GM19035 (cell line): ENCODE measurements around the gene CTSC.

Experiments
- ATAC-seq: cut with Tn5 transposase; IDR thresholded peaks from one replicate; pipeline ENCODE4 v1.9.1; 2021; ENCODE audit not compliant: unreplicated experiment

CTSC gene

DNA sequence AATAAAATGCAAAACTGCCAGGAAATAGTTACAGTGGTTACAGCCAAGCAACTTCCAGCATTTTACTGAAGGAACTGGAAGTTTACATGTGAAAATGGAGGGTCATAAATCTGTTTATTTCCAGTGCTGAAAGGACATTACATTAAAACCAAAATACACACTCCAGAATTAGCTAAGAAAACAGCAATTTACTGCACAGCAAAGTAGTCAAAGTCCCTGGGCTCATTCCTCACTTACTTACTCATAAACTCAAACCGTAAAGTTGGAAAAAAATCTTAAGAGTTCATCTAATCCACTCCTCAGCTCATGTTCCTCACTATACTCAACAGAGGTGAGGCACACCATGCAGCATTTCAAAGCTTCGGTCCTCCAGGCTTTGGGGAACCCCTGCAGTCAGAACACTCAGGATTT lies 17.4 kb downstream of the CTSC start:
- no peak for ATAC-seq

DNA sequence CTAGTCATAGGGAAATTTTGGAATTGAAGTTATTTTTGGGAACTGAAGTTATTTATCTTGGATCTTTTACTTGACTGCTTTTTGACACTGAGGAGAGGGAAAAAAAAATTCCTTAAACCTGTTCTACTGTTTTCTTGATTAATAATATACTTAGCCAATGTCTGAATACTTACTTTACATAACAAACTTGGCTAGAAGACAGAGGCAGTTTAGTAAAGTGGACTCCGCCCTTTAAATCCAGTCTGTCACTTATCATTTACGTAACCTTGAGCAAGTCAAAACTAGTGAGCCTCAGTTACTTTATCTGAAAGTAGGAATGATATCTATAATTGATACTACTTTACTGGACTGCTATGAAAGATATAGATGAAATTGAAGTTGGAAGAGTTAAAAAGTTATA lies 19.5 kb downstream of the CTSC start:
- no peak for ATAC-seq

DNA sequence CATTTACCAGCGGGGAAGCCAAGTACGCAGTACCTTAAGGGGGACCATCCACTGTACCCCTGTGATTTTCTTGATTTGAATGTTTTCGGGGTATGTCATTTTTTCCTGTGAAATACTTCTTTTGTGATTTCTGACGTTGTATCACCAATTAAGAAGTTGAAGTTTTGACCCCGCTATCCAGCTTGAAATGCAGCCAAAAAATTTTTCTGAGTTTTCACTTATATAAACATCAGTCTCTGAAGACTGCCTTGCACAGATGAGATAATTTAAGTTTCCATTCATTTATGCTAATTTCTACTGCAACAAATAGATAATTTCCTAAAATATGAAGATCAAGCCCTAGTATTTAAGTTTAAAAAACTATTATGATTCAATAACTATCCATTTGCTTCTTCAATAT lies 20.0 kb downstream of the CTSC start:
- ATAC-seq = no peak

DNA sequence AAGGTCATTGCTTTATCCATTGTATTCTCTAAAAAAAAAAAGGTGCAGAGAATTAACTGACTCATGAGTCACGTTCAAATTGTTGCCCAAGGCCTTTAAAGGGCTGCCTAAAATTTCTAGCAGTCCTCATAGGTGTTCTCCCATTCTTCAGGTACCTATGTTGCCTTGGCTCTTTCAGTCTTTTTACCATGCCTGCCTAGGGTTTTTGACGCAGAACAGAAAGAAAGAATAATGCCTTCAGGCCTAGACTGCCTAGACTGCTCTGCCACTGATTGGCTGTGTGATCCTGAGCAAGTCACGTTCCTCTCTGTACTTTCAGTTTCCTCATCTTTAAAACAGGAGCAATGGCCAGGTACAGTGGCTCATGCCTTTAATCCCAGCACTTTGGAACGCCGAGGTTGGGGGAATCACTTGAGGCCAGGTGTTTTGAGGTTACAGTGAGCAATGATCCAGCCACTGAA lies 21.5 kb downstream of the CTSC start:
- ATAC-seq = no peak

DNA sequence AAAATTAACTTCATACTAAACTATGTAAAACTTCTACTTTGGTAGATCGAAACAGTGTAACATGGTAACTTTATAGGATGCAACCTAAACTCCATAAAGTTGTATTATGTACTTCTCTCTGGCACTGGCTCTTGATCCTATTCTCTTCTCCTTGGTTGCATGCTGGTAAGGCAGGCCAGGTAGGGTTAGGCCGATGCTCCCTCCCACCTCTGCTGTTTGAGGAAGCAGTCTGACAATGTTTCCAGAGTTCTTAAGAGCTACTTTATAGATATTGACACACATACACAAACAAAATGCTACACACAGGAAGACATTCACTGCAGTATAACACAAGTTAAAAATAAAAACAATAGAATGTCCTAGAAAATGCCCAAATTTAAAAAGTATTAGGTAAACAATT lies 22.5 kb downstream of the CTSC start:
- ATAC-seq = no peak

DNA sequence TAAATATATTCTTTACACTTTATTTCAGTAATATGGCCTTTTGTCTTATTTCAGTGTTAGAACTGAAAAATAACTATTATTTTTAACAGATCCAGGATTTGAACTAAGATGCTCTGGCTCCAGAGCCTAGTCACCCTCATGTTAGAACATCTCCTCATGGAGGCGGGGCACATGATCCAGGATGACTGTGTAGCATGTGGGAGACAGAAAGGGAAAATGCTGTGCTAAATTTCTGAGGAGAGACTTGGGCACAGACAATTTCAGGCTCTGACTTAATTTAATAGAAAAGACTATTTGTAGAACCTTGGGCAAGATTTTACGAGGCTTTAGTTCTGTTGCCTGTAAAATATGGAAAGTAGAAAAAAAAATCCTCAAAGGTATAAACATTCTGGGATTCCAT lies 24.1 kb downstream of the CTSC start:
- no peak for ATAC-seq

DNA sequence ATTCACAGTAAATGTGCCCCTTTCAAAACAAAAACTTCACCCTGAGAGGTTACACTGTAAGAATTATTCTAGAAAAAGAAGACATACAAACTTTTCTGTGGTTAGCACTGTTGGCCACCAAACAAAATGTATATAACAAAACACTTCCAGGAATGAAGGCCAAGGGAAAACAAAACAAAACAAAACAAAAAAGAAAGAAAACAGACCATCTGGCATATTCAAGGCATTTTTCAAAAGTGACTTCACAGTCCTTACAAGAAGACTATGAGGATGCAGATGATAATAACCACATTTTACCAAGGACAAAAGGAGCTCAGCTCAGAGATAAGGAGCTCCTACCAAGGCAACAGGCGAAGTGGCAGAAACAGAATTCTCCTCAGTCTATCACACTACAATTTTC lies 24.9 kb downstream of the CTSC start:
- no peak for ATAC-seq

DNA sequence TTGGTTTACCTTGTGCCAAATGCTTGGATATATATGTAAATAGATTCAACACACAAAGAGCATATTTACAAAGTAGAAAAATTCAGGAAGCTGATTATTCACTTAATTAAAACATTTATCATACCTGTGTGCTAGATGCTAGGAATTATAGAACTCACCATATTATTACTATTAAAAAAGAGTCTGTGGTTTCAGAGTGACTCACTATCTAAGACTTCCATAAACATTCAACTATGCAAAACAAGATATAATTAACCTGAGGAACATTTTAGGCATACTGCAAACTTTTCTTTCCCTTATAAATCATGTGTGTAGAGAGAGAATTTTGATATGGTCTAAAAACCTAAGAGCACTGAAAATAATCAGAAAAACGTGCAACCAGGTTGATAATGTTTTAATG lies 27.3 kb downstream of the CTSC start:
- ATAC-seq = no peak

DNA sequence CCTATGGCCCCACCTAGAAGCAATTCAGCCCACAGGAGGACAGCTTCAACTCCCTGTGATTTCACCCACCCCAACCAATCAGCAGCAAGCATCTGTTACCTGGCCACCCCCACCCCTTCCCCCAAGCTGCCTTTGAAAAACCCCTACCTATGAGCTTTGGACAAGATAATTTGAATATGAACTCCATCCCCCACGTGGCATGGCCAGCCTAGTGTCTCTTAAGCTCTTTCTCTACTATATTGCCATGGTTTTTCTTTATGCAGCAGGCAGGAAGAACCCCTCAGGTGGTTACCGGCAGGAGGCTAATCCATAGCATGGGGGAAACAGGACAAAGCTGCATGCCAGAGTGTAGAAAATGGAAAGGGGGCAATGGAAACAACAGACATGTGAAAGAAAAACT lies 29.0 kb downstream of the CTSC start:
- no peak for ATAC-seq

DNA sequence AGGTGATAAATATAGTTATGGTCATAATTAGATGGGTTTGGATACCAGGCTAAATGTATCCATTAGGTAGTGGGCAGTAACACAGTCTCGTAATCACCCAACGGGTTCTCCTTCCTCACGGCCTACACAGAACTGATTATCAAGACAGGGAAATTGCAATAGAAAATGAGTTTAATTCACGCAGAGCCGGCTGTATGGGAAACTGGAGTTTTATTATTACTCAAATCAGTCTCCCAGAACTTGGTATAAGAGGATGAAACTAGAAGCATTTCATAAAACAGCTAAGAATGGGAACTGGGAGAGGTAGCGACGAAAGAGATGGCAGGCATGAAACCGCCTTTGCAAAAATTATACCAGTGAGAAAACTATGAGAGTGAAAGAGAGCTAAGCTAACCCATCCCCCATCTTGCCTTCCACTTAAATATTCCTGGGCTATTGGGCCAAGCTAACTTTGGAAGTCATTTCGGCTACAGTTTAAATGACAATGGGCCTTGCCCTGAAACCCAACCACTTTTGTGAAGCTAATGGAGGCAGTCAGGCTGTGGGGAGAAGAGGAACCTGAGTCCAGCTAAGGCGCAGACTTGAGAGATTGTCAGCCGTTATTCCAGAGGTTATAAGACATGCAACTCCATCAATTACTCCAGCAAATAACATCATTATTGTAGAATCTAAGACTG lies 29.6 kb downstream of the CTSC start:
- peak; percentile 67 for ATAC-seq

DNA sequence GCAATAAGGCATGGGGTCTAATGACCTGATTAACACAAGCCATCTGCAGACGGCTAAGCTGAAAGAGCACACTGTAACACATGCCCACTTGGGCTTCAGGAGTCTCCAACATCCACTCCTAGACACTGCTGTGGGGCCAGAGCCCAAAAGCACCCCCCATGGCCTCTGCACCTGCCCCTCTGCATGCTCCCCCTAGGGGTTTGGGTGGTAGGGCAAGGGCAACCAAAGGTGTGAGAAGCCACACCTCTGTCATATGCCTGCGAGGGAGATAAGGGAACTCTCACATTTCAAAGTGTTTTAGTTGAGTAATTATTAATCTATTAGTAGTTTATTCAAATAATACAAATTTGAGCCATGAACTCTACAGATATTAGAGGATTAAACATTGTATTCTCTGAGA lies 30.8 kb downstream of the CTSC start:
- ATAC-seq = no peak

DNA sequence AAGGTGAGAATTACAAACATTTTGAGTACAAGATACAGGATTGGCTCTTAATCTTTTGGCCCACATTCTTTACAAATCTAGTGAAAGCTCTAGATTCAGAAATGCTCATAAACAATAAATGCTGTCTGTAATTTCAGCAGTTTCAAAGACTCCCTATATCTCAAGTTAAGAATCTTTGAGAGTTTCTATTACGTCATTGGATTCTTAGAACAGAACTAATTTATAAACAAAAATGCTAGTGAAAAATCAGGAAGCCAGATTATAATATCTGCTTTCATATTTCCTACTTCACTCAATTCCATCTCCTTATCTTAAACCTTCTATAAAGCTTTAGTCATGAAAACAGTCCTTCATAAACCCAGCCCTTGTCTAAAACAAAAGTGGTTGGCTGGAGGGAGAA lies 32.1 kb downstream of the CTSC start:
- no peak for ATAC-seq

DNA sequence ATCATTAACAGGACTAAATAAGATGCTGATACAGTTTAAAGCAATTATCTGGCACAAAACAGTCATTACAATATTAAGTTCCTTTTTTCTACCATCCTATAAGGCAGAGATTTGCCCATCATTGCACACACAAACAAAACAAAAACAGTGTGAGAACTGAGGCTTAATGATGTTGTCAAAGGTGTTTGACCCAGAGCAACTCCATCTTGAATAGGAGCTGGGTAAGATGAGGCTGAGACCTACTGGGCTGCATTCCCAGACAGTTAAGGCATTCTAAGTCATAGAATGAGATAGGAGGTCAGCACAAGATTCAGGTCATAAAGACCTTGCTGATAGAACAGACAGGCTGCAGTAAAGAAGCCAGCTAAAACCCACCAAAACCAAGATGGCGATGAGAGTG lies 33.2 kb downstream of the CTSC start:
- no peak for ATAC-seq

DNA sequence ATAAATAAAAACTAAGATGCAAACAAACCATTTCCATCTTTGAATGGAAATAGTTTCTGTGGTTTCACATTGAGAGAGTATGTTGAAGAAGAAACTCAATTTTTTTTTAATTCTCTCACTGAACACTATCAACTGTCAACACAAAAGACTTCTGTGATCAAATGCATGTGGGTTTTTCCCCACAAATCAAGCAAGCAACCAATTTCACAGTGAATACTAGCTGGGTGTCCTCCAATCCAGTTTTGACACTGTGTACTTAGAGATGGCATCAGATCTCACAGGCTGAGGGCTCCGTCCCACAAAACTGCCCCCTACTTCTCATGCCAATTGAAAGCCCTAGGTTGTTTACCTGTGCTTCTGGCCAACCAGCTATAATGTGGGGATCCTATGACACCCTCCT lies 34.5 kb downstream of the CTSC start:
- ATAC-seq = no peak

DNA sequence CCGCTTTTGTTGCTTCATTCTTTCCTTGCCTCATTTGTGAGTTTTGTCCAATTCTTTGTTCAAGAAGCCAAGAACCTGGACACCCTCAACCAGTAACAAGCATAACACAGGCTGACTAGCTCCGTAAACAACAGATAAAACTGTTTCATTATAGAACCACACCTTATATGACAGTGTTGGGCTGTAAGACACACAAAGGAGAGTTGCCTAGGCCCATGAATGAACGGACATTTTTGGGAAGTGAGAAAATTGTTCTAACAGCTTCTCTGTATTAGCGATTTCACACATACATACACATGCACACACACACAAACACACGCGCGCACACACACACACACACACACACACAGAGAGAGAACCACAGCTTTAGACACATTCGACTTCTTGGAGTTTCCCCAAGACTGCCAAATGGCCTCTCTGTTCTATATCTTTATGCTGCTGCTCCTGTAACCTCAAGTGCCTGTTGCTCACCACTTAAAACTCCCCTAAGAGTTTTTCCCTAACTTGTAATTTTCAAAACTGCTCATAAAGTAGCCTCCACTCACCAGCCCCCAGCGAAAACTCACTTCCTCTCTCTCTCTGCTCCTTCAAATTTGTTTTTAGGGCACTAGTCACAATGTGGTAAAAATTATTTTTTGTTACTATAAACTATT lies 35.9 kb downstream of the CTSC start:
- peak; percentile 58 for ATAC-seq

DNA sequence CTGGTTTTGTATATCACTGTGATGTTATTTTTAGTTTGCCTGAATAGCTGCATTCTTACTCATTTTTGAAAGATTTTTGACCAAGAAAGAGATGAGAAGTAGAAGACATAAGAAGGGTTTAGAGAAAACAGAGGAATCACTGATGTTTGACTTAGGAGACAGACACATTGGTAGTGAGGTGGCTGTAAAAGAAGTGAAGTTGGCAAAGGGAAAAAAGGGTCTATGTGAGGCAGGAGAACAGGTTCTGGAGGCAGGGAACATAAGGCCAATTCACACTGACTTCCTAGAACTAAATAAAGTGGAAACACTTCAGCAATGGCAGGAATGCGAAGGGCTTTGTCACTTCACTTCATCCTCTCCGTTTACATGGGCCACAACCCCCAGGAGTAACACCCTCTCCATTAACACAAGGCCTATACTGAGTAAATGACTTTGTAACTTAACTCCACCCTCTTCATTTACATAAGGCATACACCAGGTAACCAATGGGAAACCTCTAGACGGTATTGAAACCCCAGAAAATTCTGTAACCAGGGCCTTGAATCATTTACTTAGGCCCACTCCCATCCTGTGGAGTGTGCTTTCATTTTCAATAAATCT lies 36.5 kb downstream of the CTSC start:
- ATAC-seq = peak; percentile 75

DNA sequence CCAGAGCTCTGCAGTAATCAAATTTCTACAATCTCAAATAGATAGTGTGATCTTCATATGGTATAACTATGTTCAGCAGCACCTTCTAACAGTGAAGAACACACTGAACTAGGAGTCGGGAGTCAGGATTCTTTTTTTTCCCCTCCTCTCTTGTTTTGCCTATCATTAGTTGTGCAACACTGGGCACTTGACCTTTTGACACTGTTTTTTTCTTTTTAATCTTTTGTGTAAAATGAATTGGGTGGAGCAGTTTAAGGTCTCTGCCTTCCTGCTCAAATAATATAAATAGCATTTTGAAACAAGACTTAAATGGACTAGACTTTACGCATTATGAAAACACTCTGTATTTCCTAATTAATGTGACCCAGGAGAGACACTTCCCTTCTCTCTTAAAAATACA lies 39.7 kb downstream of the CTSC start:
- ATAC-seq = no peak

DNA sequence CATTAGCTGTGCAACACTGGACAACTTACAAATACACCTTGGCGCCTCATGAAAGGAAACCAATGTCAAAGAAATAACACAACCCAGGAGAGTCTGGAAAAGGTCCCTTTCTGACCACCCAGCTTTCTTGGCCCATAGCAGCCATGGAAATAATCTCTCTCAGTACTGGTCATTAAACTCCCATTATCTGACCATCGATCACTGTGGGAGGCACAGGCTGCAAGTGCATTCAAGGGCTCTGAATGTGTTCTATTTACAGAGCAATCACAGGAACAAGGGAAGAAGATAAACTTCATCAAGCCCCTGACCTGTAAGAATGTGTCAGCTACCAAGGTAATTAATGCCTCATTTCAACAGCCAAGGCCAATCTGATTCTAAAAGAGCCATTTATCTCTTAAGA lies 40.1 kb downstream of the CTSC start:
- no peak for ATAC-seq

DNA sequence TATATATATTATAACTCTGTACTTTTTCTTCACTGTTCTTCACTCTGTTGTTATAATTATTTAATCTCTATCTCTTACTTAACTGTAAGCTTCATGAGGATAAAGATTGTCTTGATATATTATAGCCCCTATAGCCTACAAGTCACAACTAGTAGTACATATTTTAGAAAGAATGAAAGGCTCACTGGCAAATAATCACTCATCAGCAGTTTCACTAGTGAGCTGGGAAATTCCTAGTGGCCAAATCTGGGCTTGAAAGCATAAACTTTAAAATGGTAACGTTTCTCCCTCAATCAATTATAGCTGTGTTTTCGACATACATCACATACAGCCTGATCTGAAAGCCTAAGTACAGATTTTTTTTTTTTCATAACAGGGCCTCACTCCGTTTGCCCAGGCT lies 42.5 kb downstream of the CTSC start:
- ATAC-seq = no peak

DNA sequence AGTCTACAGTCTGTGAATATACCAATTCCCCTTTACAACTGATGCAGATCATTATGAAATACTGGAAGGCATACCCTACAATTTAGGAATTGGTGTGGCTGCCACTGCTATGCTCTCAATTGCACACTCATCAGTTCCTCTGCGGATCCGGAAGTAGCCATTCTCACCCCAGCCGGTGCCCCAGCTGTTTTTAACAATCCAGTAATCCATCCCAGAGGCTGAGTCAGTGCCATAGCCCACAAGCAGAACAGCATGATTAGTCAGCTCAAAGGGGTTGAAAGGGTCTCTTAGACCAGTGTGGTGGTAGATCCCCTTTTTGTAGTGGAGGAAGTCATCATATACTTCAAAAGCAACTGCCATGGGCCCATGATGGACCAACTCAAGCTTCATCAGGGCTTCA lies 43.6 kb downstream of the CTSC start:
- no peak for ATAC-seq

DNA sequence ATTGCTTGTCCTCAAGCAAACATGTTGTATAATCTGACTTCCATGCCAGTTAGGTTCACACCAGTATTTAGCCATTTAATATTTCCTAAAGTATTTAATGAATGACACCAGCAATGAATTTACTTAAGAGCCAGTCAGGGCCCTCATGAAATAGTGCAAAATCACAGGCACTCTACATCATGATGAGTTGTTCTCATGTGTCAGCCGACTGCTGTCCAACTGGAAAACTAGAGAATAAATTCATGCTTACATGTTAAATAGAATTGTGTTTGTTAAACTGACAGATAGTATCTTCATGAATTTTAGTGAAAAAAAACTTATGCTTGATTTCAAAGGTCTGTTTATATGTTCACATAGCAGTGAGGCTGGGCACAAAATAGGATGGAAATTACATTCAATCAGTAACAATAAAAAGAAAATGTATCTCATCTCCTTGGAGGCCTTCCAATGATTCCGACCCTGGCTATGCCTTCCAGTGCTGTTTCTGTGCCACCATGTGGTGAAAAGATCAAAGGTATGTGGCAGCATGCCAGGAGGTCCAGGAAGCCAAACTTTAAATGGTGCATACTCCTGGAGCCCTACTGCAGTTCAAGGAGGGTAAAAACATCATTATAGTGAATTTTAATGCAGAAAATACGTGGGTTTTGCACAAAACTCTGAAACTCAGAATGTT lies 45.2 kb downstream of the CTSC start:
- no peak for ATAC-seq

DNA sequence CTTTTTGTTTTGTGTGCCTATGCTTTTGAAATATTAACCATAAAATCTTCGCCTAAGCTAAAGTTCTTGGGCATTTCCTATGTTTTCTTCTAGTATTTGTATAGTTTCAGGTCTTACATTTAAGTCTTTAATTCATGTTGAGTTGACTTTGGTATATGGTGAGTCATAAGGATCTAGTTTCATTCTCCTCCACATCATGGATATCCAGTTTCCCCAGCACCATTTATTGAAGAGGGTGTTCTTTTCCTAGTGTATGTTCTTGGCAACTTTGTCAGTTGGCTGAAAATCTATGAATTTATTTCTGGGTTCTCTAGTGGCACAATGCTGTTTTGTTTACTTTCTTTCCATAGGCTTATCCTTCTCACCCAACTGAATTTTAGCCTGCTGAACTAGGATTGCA lies 49.0 kb downstream of the CTSC start:
- no peak for ATAC-seq
